ENCODE results near the gene SRGAP2B.
A peak's percentile ranks its signal among the peaks of the same experiment; 100 is the strongest.
"Not testable (repeated sequence)": the region's sequence is repeated elsewhere in the genome, so short reads cannot be mapped to it uniquely, and the experiment has no call there.

Gene SRGAP2B

DNA sequence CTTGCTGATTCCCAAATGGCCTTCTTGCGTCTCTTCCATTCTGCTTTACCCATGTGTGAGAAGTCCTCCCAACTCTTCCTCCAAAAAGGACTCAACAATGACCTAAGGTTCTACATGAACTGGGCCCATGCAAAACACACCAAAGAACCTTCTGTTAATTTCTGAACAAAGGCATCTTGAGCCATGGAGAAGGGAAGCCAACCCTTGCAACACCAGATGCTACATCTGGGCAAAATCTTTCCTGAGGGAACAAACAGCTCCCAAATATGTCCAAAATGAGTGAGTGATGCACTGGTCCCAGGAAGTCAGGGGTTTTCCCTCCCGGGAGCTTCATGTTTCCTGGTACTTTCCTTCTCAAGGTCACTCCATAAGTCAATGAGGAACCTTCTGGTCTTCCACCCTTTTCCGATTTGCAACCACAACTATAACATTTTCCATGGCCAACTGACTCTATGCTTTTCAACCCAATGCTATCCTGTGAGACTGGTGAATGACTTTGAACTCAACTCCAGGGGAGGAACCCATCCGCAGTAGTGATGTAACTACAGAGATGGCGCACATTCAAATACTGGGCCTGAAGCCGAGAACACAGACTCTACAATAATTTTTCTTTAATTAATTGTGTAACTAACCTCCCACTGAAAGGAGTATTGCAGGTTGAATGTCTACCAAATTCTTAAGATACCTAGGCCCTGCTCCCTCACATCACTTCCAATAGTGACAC lies 112.2 kb downstream of the SRGAP2B start:
- H3K4me3 ChIP-seq (IDR thresholded peaks at IDR 0.05; ENCODE audit: insufficient read depth, low read depth, low read length); H3K27me3 ChIP-seq (ENCODE audit: insufficient read depth, low read depth); H3K9ac ChIP-seq; H3K4me2 ChIP-seq; H3K36me3 ChIP-seq (ENCODE audit: insufficient read depth); H3K27ac ChIP-seq; H2AFZ ChIP-seq (ENCODE audit: low read depth); H4K20me1 ChIP-seq (ENCODE audit: insufficient read depth); H3K79me2 ChIP-seq (ENCODE audit: insufficient read depth, low read depth): not testable (repeated sequence)
- peaks cover 11% of the 10 kb centered on the region for H3K4me1 ChIP-seq (ENCODE audit: low read depth, poor library complexity, severe bottlenecking)

DNA sequence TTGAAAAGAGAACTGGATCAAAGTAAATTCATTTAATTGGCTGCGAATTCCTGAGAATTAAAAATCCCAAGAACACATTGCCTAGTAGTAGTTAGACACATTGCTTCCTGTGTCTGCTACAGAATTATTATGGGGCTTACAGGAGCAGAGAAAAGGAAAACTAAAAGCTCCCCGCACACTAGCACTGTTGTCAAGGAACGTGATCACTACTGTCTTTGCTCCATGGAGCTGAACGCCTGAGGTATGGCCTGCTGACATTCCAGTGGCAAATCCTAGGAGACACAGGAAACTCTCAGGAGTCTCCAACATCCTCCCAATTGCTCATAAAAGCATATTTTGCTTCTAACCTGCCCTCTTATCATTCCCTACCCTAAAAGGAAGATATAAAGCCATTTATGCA lies 114.0 kb downstream of the SRGAP2B start:
- not testable (repeated sequence) for H2AFZ ChIP-seq (ENCODE audit: low read depth); H3K4me3 ChIP-seq (IDR thresholded peaks at IDR 0.05; ENCODE audit: insufficient read depth, low read depth, low read length); H3K36me3 ChIP-seq (ENCODE audit: insufficient read depth); H3K27ac ChIP-seq; H3K4me2 ChIP-seq; H3K27me3 ChIP-seq (ENCODE audit: insufficient read depth, low read depth); H3K9ac ChIP-seq; H4K20me1 ChIP-seq (ENCODE audit: insufficient read depth); H3K79me2 ChIP-seq (ENCODE audit: insufficient read depth, low read depth)
- H3K4me1 ChIP-seq (ENCODE audit: low read depth, poor library complexity, severe bottlenecking): peaks cover 11% of the 10 kb centered on the region

- not testable (repeated sequence) for H3K27me3 ChIP-seq (ENCODE audit: insufficient read depth, low read depth); H3K79me2 ChIP-seq (ENCODE audit: insufficient read depth, low read depth); H2AFZ ChIP-seq (ENCODE audit: low read depth); H4K20me1 ChIP-seq (ENCODE audit: insufficient read depth); H3K4me3 ChIP-seq (IDR thresholded peaks at IDR 0.05; ENCODE audit: insufficient read depth, low read depth, low read length); H3K36me3 ChIP-seq (ENCODE audit: insufficient read depth); H3K9ac ChIP-seq
- Histone ChIP-seq H3K27ac (peak overlapping the region; percentile 24; the same call in 1 of the 2 replicates), H3K4me2 (peak overlapping the region; percentile 63; the same call in 1 of the 2 replicates), H3K4me1 (ENCODE audit: low read depth, poor library complexity, severe bottlenecking) (peaks cover 11% of the 10 kb centered on the region)
These were observed 115.0 kb downstream of the SRGAP2B start for GRCh38 chr1:144979960-144980595.

DNA sequence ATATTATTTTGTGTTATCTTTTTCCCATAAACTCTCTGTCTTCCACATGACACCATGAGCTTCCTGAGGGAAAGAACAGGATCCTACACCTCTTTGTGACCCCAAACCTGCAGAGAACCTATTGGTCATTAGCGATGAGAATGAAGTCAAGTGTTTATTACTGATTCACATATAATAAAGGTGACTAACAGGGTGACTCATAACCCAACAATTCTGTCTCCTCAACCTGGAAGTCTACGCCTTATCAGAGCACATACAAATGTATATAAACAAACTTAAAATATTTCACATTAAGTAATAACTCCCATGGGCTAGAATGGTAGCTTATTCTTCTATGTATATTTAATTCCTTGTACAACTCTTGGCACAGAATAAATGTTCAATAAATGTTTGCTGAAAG lies 117.3 kb downstream of the SRGAP2B start:
- H4K20me1 ChIP-seq (ENCODE audit: insufficient read depth): not testable (repeated sequence)

DNA sequence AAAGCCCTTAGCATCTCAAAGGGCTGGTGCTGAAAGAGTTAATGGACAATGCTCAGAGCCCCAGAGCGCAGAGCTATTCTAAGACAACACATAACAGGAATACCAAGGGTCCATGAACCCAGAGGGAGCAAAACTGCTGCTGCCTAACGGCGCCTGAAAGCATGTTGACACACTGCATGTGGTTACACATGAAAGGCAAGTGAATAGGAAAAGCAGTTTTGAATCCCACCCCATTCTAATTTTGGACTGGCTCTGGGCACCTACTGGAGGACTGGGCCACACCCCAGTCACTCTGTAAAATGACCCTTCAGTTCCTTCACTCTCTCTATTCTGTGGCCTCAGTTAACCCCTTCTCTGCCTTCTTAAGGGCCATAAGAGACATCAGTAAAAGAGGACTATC lies 123.2 kb downstream of the SRGAP2B start:
- not testable (repeated sequence) for H3K4me1 ChIP-seq (ENCODE audit: low read depth, poor library complexity, severe bottlenecking); H4K20me1 ChIP-seq (ENCODE audit: insufficient read depth); H3K9ac ChIP-seq; H3K79me2 ChIP-seq (ENCODE audit: insufficient read depth, low read depth); H3K36me3 ChIP-seq (ENCODE audit: insufficient read depth); H2AFZ ChIP-seq (ENCODE audit: low read depth); H3K27ac ChIP-seq; H3K4me2 ChIP-seq; H3K27me3 ChIP-seq (ENCODE audit: insufficient read depth, low read depth); H3K4me3 ChIP-seq (IDR thresholded peaks at IDR 0.05; ENCODE audit: insufficient read depth, low read depth, low read length)

More for the DNA sequence above, 117.3 kb downstream of the SRGAP2B start:
- not testable (repeated sequence) for H3K27ac ChIP-seq; H3K27me3 ChIP-seq (ENCODE audit: insufficient read depth, low read depth); H3K9ac ChIP-seq; H3K36me3 ChIP-seq (ENCODE audit: insufficient read depth); H3K4me3 ChIP-seq (IDR thresholded peaks at IDR 0.05; ENCODE audit: insufficient read depth, low read depth, low read length); H3K79me2 ChIP-seq (ENCODE audit: insufficient read depth, low read depth); H2AFZ ChIP-seq (ENCODE audit: low read depth); H3K4me2 ChIP-seq
- H3K4me1 ChIP-seq (ENCODE audit: low read depth, poor library complexity, severe bottlenecking): peaks cover 11% of the 10 kb centered on the region

GRCh38 chr1:144966488-144966887 lies 128.6 kb downstream of the SRGAP2B start:
- H3K4me3 ChIP-seq (IDR thresholded peaks at IDR 0.05; ENCODE audit: insufficient read depth, low read depth, low read length); H4K20me1 ChIP-seq (ENCODE audit: insufficient read depth); H3K4me1 ChIP-seq (ENCODE audit: low read depth, poor library complexity, severe bottlenecking); H2AFZ ChIP-seq (ENCODE audit: low read depth); H3K36me3 ChIP-seq (ENCODE audit: insufficient read depth); H3K9ac ChIP-seq; H3K27ac ChIP-seq; H3K4me2 ChIP-seq; H3K27me3 ChIP-seq (ENCODE audit: insufficient read depth, low read depth); H3K79me2 ChIP-seq (ENCODE audit: insufficient read depth, low read depth): not testable (repeated sequence)

GRCh38 chr1:144964765-144965164 lies 130.4 kb downstream of the SRGAP2B start:
- H3K4me3 ChIP-seq (IDR thresholded peaks at IDR 0.05; ENCODE audit: insufficient read depth, low read depth, low read length); H4K20me1 ChIP-seq (ENCODE audit: insufficient read depth); H3K9ac ChIP-seq; H3K4me2 ChIP-seq; H3K27ac ChIP-seq; H3K79me2 ChIP-seq (ENCODE audit: insufficient read depth, low read depth); H2AFZ ChIP-seq (ENCODE audit: low read depth); H3K27me3 ChIP-seq (ENCODE audit: insufficient read depth, low read depth); H3K4me1 ChIP-seq (ENCODE audit: low read depth, poor library complexity, severe bottlenecking); H3K36me3 ChIP-seq (ENCODE audit: insufficient read depth): not testable (repeated sequence)

DNA sequence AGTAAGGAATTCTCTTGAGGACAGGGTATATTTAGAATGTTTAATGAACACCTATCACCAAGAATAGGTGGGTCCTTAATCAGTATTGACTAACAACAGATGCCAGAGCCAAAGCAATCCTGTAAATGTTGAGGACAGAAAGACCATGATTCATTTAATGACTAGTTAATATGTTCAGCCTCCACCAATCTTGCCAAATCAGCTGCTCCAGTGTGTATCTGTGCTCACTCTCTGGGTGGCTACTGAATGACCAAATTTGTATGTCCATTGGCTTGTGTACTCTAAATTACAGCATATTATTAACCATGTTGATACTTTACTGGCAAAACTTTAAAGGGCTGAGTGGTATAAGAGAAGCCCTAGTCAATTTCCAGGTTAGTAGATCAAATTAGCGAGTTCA lies 130.9 kb downstream of the SRGAP2B start:
- H3K79me2 ChIP-seq (ENCODE audit: insufficient read depth, low read depth); H3K27ac ChIP-seq; H3K36me3 ChIP-seq (ENCODE audit: insufficient read depth); H4K20me1 ChIP-seq (ENCODE audit: insufficient read depth); H3K9ac ChIP-seq; H2AFZ ChIP-seq (ENCODE audit: low read depth); H3K4me1 ChIP-seq (ENCODE audit: low read depth, poor library complexity, severe bottlenecking); H3K4me2 ChIP-seq; H3K4me3 ChIP-seq (IDR thresholded peaks at IDR 0.05; ENCODE audit: insufficient read depth, low read depth, low read length); H3K27me3 ChIP-seq (ENCODE audit: insufficient read depth, low read depth): not testable (repeated sequence)

DNA sequence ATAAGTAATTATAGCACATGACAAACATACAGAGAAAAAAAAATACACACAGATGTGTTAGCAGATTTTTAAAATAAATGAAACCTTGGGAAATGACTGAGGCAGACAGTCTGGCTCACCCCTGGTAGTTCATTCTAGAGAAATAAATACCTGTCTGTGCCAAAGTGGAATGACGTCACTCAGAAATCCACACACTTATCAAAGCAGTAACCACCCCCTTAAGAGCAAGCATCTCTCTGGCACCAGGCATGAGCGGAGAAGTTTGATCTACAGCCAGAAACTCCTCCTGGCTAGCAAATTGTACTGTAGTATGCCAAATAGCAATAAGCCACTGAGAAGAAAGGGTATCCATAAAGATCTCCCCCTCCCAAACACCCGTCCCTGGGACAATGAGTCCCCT lies 131.6 kb downstream of the SRGAP2B start:
- H3K9ac ChIP-seq; H3K79me2 ChIP-seq (ENCODE audit: insufficient read depth, low read depth); H3K27ac ChIP-seq; H2AFZ ChIP-seq (ENCODE audit: low read depth); H3K4me3 ChIP-seq (IDR thresholded peaks at IDR 0.05; ENCODE audit: insufficient read depth, low read depth, low read length); H3K4me1 ChIP-seq (ENCODE audit: low read depth, poor library complexity, severe bottlenecking); H3K27me3 ChIP-seq (ENCODE audit: insufficient read depth, low read depth); H3K4me2 ChIP-seq; H3K36me3 ChIP-seq (ENCODE audit: insufficient read depth); H4K20me1 ChIP-seq (ENCODE audit: insufficient read depth): not testable (repeated sequence)

DNA sequence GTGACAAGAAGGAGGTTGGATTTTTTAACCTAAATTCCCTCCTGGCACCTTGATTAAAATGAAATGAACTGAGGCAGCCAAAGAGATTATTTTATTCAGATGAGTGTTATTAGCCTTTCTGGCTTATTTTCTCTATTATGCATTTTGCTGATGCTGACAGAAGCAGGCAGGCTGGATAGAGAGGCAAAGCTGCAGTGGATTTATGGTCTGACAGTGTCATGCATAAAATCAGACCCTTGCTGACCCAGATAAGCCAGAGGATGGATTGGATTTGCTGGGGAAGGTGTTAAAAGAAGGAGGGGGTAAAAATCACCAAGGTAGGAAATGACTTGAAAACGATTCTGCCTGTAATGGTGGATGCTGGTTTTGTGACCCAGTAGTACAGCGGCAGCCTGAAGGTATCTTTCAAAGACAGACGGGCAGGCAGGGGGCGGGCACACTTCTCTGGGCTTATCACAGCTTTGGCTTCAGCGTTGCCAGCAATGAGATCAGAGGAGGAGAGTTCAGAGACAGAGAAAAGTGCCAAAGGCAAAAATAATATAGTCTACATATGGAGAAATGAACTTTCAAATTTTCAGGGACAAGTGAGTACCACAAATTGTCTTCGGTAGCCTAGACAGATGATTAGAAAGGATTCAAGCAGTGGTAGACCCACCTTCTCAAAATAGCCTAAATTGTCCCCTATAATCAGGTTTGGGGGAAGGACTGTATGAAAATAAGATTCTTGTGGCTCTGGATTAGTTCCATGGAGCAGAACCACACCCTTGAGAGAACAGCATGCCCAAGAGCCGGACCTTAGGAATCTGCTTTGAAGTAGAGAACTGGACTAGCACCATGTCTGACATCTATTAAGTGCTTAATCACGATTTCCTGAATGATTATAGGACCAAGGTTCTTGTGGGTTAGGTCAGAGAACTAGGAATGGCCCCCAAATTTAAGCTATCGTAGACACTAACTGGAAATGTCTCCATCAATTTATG lies 133.2 kb downstream of the SRGAP2B start:
- not testable (repeated sequence) for H3K27ac ChIP-seq; H3K4me1 ChIP-seq (ENCODE audit: low read depth, poor library complexity, severe bottlenecking); H3K79me2 ChIP-seq (ENCODE audit: insufficient read depth, low read depth); H4K20me1 ChIP-seq (ENCODE audit: insufficient read depth); H3K36me3 ChIP-seq (ENCODE audit: insufficient read depth); H2AFZ ChIP-seq (ENCODE audit: low read depth); H3K4me3 ChIP-seq (IDR thresholded peaks at IDR 0.05; ENCODE audit: insufficient read depth, low read depth, low read length); H3K9ac ChIP-seq; H3K4me2 ChIP-seq; H3K27me3 ChIP-seq (ENCODE audit: insufficient read depth, low read depth)

Measured in KMS-11 (cell line).